GM19193 (cell line): ENCODE results near the gene MAN1A1.

Experiments used
- POLR2A ChIP-seq: IDR thresholded peaks from 4 replicates; pipeline ENCODE4 v1.6.1; 2011; ENCODE audit not compliant: insufficient read depth, insufficient read length; ENCODE audit errors: extremely low read depth

Gene MAN1A1

DNA sequence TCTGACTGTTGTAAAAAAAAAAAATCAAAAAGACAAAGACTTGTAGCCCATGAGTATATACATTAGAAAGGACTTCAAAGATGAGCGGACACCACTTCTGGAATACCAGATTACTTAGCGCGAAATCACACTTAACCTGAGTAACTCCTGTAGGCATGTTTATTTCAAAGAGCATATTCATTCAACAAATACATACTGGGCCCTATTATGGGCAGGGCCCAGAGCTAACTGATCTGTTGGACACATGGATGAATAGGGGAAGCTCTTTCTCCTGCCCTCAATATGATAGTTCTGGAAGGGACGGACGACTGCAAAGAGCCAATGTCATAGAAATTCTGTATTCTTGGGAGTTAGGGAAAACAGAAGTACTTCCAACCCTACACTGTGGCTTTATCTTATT is 12.3 kb downstream of the MAN1A1 start:
- TF ChIP-seq POLR2A, result no peak

DNA sequence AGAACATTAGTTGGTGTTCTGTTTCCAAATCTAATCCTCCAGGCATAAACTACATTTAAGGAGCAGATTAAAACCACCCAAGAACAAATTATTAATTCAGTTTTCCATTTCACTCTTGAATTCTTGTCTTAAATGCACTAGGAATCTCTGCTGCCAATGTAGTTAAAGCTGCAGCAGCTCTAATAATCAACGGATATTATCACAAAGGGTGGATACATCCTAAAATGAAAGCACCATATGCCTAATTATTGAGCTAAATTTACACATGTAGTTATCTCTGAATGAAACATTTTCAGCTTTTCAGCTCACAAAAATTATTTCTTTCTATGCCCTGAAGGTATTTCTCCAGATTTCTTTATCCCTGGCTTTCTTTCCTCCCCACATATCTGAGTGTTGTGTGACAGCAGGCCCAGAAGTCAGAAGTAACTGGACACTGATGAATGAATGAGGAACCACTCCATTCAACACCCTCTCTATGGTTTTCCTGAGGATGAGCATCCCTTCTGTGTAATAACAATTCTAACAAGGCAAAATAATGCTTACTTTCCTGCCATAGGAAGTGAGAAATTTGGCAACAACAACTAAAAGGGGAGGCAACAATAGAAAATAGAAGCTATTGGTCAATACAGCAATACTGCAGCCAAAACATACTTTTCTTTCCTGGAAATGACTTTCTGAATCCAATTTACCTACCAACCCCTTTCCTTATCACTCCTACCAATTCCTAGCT is 14.9 kb downstream of the MAN1A1 start:
- TF ChIP-seq POLR2A, result no peak

DNA sequence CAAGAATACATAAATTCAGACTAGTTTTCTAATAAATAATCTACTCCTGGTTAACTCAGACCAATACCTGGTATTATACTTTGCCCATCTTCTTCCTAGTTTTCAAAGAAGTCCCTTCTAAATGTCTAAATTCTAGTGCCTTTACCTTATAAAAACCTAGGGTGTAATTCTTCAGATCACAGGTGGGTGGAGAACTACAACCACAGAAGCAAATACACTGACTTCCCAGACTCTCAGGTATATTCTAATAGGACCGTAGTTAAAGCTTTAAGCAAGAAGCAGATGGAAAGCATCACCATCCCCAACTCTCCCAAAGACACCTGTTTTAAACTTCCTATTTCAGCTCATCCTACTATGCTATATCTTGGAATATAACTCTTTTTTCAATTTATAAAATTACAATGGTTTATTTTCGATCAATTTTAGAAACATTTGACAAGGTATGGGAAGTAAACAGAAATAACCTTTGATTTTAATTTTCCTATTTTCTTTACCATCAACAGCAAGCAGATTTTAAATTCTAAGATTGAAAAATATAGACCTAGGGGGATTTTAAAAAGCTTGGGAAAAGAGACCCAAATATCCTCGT is 15.8 kb downstream of the MAN1A1 start:
- no peak for TF ChIP-seq POLR2A

DNA sequence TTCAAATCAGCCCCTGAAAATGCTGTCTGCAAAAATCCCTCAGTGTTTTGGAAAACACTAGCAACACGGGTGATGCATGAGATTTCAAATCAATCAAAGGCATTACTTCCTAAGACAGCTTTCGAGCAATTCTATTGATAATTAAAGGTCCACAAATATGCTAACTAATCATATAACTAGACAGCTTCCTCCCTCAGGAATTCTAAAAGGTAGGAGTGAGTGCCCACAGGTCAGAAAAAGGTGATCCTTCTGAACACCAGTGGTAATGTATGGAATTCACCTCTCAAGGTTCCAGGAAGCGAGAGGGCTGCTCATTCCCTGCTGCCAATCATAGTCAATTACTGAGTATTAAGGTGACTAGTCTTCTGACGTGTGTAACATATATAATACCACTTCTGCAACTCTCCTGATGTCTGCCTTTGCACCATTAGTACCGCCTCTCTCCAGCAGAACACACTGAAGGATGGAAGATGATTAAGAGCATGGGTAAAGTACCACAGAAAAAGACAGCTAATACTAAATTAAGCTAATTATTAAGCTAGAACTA is 16.4 kb downstream of the MAN1A1 start:
- TF ChIP-seq POLR2A, result no peak

DNA sequence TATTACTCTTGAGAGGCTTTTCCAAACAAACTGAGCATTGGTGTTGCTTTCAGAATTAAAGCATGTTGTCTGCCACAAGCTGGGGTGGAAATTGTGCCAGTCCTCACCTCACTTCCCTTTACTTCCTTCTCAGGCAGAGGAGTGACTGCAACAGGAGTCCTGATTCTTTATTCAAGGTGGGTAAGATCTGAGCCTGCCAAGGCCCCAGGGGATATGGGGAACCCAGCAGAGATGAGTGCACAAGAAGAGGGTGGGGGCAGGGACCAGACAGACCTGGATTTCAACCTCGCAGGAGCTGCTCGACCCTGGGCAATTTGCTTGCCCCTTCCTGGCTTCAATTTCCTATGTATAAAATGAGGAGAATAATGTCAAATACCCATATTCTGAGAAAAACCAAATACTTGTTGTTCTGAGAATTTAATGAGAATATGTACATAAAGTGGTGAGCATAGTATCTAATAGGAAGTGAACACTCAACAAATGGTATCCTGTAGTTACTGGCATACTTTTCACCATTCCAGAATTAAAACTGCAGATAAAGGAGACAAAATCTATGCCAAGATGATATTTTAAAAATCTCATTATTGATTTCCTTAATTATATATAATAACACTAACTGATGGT is 17.8 kb downstream of the MAN1A1 start:
- no peak for TF ChIP-seq POLR2A

DNA sequence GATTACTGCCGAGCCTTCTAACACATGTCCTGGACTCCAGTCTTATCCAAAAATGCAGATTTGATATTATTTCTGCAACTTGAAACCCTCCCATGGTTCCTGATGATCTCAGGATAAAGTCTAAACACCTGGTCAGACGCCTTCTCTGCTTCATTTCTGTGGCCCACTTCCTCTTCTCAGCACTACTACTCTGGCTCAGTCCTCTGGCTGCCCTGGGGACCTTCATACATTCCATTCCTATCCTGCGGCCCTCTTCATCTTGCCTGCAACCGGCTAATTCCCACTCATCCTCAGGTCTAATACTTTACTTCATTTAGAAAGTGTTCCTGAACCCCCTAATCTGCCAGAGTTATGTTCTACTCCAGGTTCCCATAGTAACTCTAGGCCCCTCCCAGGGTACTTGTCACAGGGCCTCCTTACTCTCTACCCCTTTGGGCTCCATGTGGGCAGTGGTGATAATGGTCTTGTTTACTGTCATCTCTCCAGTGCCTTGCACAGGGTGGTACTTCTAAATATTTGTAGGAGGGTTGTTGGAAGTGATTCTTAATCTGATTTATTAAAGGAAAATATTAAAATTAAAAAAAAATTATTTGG is 18.9 kb downstream of the MAN1A1 start:
- TF ChIP-seq POLR2A, result no peak

DNA sequence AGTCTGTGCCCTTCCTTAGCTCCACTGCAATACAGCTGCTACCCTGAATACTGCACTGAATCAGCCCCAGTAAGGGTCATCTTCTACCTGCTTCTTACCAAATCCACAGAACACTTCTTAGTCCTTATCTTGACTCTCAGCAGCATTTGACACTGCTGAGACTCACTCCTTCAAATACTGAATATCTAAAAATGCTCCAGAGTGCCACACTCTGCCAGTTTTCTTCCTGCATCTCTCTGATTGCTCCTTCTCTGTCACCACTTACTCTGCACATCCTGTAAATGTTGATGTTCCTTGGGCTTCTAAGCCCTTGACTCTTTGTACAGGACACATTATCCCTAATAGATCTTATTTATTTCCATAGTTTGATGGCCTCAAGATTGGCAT is 19.8 kb downstream of the MAN1A1 start:
- TF ChIP-seq POLR2A, result no peak

DNA sequence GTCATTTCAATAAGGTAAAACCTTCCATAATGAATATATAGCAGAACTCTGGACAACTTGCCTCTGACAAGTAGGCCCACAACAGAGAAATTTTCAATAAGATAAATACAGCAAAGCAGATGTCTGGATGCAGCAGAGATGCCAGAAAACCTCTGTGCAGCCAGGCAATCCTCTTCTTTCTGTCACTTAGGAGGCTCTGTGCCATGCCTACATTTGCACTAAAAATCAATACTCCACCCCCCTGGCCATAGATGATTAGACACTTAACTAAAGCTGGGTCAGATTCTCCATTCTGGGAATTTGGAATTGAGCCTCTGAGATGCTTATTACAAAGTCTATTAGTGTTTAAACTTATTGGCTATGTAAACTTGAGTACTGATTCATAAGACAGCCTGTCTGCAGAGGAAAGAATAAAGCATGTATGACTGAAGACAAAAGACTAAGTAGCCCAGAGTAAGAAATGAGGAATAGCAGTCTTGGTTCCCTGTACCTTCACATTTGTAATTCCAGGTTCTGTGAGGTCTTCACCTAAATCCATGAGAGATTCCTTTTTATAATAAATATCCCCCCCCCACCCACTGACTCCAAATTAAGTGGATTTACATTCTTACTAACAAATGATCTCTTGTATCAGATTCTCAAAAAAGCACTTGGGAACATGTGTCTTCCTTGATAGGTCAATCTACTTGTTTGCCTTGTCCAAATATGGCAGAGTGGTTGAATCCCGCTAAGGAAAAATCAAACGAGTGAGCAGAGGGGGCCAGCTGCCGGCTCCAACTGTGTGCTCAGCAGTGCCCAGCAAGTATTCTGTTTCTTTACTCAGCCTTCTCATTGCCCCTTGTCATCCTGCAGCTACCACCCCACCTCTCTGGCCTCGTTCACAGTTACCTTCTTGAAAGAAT is 20.4 kb downstream of the MAN1A1 start:
- TF ChIP-seq POLR2A, result no peak

DNA sequence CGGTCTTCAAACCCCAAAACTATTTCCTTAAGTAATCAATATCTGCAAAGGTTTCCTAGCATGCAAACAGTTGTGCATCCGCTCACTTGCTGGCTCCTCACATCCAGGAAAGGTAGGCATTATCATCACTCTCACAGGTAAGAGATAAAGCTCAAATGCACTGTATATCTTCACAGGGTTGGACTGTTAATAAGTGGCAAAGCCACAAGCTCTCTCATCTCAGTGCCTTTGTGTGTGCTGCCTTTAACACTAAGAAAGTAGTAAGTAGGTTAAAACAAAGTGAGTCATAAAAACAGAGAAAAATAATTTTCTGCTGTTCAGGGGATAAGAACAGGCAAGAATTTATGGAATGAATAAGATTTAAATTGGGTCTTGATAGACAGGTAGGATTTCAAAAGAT is 21.3 kb downstream of the MAN1A1 start:
- TF ChIP-seq POLR2A, result no peak

DNA sequence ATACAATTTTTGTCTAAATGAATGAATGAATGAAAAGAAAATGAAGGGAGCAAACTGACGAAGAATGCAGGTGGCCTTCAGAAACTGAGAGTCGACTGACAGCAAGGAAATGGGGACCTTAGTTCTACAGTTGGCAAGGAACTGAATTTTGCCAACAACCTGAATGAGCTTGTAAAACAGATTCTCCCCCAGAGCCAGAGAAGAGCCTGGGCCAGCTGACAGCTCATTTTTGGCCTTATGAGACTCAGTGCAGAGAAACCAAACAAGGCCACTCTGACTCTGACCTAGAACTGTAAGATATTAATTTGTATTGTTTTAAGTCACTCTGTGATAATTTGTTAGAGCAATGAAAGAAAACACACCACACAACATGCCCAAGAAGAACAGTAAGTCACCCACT is 21.8 kb downstream of the MAN1A1 start:
- no peak for TF ChIP-seq POLR2A

DNA sequence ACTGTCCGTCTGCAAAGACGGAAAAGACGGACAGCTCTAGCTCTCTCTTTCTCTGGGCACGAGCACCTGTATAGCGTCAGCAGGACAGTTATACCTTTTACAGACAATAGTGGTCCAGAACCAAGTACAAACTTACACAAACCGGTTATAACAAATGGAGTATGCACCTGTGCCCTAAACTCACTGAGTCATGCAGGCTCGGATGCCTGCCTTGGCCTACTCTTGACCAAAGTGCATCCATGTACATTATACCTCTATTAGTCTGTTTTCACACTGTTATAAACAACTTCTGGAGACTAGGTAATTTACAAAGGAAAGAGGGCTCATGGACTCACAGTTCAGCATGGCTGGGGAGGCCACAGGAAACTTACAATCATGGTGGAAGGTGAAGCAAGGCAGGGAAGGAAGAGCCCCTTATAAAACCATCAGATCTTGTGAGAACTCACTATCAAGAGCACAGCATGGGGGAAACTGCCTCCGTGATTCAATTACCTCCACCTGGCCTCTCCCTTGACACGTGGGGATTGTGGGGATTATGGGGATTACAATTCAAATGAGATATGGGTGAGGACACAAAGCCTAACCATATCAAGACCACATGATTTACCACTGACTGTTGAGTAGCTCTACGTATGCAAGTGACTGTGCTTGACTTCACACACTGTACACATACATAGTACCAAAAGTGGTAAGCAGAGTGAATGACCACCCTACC is 23.1 kb downstream of the MAN1A1 start:
- TF ChIP-seq POLR2A, result no peak

DNA sequence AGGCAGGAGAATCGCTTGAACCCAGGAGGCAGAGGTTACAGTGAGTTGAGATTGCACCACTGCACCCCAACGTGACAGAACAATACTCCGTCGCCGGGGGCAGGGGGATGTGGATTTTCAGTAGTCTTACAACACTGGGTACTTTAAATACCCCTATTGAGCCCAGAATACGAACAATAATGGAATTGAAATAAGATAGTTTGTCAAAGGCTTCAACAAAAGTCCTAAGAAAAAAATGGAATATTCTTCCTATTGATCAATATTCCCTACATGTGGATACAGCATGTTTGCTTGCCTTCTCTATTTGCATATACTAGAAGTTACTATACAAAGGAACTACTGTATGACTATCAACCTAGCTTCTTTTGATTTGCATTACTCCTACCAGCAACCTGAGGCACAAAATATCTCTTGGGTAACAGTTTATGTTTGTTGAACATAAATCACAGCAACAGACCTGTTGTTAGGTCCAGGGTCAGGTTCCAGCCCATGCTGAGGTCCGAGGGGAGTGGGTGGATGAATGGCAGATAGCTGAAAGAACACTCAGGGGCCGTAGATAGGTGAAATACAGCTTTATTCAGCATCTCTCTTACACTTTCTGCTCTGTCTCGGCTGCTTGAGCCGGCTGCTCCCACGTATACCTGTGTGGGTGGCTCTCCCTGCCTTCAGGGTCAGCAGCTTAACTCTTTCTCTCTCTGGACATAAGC is 23.8 kb downstream of the MAN1A1 start:
- TF ChIP-seq POLR2A, result no peak

DNA sequence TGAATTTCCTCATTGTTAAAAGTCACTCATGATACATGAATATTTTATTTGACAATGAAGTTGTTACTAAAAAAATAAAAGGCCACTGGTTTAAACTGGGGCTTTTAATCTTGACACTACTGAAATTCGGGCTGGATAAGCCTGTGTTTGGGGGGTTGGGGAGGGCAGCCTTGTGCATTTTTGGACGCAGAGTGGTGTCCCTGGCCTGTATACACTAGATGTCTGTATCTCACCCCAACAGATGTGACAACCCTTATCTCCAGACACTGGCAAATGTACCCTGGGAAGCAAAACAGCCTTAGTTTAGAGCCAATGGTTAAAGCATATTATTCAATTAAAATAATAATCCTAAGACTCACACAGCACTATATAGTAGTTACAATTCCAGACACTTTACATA is 24.8 kb downstream of the MAN1A1 start:
- no peak for TF ChIP-seq POLR2A

DNA sequence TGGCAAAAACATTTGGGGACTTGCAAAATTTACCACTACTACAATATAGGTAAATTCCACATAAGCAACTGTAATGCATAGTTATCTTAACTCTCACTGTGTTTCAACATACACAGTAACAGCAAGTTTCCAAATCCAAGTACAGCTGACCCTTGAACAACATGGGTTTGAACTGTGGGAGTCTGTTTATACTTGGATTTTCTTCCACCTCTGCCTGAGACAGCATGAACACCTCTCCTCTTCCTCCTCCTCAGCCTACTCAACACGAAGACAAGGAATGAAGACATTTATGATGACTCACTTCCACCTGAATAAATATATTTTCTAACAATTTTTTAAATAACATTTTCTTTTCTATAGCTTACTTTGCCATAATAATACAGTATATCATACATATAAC is 25.6 kb downstream of the MAN1A1 start:
- TF ChIP-seq POLR2A, result no peak

DNA sequence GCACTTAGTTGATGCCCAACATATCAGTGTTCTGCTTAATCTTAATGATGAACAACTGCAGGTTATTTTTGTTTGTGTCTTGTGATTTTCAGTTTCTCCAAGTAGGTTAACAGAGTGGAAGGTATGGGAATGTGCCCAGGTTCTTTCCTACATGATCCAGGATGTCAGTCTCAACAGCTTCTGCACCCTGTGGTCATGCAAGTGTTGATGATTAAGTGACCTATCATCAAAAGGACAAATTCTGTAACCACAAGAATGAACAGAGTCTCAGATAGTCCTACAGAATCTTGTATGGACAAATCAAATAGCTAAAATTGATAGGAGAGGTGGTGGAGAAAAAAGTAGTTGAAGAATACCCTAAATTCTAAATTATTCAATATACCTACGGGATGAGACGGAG is 26.1 kb downstream of the MAN1A1 start:
- no peak for TF ChIP-seq POLR2A
